Loucy (cell line): ENCODE data around the gene NKAIN2.

Experiments
- H2AFZ ChIP-seq: fragments of 200-600 bp; sonication (generic); 2 replicates; pipeline ENCODE4 v1.6.0; 2016; ENCODE audit warnings: antibody characterized with exemption, mild to moderate bottlenecking, low read length, moderate library complexity
- H3F3A ChIP-seq: fragments of 200-600 bp; 2 replicates; pipeline ENCODE4 v1.6.0; 2016; ENCODE audit warnings: antibody characterized with exemption, low read depth, mild to moderate bottlenecking
- H3K27me3 ChIP-seq: fragments of 200-600 bp; sonication (generic); 2 replicates; pipeline ENCODE4 v1.6.1; 2014; ENCODE audit warnings: low read length, mild to moderate bottlenecking; ENCODE audit not compliant: insufficient read depth, poor library complexity, severe bottlenecking
- H3K36me3 ChIP-seq: fragments of 200-600 bp; sonication (generic); 2 replicates; pipeline ENCODE4 v1.6.1; 2016; ENCODE audit warnings: low read length; ENCODE audit not compliant: insufficient read depth
- H3K4me1 ChIP-seq: fragments of 200-600 bp; sonication (generic); 2 replicates; pipeline ENCODE4 v1.5.1; 2014; ENCODE audit warnings: low read length, mild to moderate bottlenecking; ENCODE audit not compliant: insufficient read depth, poor library complexity, severe bottlenecking
- H3K4me2 ChIP-seq: fragments of 200-600 bp; sonication (generic); 2 replicates; pipeline ENCODE4 v1.6.0; 2014; ENCODE audit warnings: antibody characterized with exemption, low read length, low read depth, mild to moderate bottlenecking; ENCODE audit not compliant: poor library complexity, severe bottlenecking
- H3K4me3 ChIP-seq: fragments of 200-600 bp; sonication (generic); 2 replicates; pipeline ENCODE4 v1.5.1; 2014; ENCODE audit warnings: low read length, mild to moderate bottlenecking, mixed read lengths; ENCODE audit not compliant: poor library complexity, severe bottlenecking
- H3K79me2 ChIP-seq: fragments of 200-600 bp; sonication (generic); 2 replicates; pipeline ENCODE4 v1.6.1; 2014; ENCODE audit warnings: low read length; ENCODE audit not compliant: insufficient read depth
- H3K9ac ChIP-seq: fragments of 200-600 bp; sonication (generic); 2 replicates; pipeline ENCODE4 v1.6.0; 2014; ENCODE audit warnings: mild to moderate bottlenecking, low read depth, low read length, moderate library complexity; ENCODE audit not compliant: poor library complexity, severe bottlenecking
- H3K9me2 ChIP-seq: fragments of 200-600 bp; sonication (generic); replicated peaks from 2 replicates; pipeline ENCODE4 v1.6.1; 2016; ENCODE audit warnings: low read depth, low read length, mixed read lengths
- H3K9me3 ChIP-seq: fragments of 200-600 bp; sonication (generic); 2 replicates; pipeline ENCODE4 v1.6.1; 2014; ENCODE audit warnings: mild to moderate bottlenecking, antibody characterized with exemption, low read length, low read depth; ENCODE audit not compliant: insufficient read depth
- H4K20me1 ChIP-seq: fragments of 200-600 bp; sonication (generic); 2 replicates; pipeline ENCODE4 v1.6.0; 2014; ENCODE audit warnings: antibody characterized with exemption, low read length, mild to moderate bottlenecking; ENCODE audit not compliant: insufficient read depth, poor library complexity, severe bottlenecking
- CTCF ChIP-seq: fragments of 200-600 bp; sonication (generic); conservative IDR thresholded peaks from 2 replicates; pipeline ENCODE4 v1.5.1; 2014; ENCODE audit warnings: mild to moderate bottlenecking, antibody characterized with exemption, low read length
- EZH2phosphoT487 ChIP-seq: fragments of 200-600 bp; IDR thresholded peaks from 2 replicates; pipeline ENCODE4 v1.6.1; 2018; ENCODE audit warnings: antibody characterized with exemption, mild to moderate bottlenecking, moderate library complexity, borderline replicate concordance

NKAIN2 gene

DNA sequence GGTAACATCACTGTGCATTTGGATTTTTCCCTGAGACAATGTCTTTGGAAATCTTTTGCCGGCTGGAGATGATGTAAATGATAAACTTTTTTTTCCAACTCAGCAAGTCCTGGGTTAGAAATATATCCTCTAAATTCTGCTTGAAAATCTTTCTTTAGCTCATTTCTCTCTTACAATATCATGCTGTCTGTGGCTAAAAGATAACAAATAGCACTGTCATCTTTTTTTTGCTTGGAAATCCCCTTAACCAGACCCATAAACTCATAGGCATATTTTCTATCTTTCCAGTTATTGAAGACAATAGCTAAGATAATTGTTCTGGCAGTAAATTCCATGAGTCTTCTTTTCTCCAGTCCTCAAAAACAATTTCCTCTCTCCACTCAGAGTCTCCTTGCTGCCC lies 481.5 kb downstream of the NKAIN2 start:
- Histone ChIP-seq H4K20me1 (no peaks in the 10 kb centered on the region), H2AFZ (no peak overlapping the region), H3K4me1 (no peaks in the 10 kb centered on the region), H3K4me3 (no peak overlapping the region), H3K9me2 (no peaks in the 10 kb centered on the region), H3K4me2 (no peak overlapping the region), H3K27me3 (no peaks in the 10 kb centered on the region), H3K79me2 (no peaks in the 10 kb centered on the region), H3K9me3 (no peaks in the 10 kb centered on the region), H3F3A (no peaks in the 10 kb centered on the region), H3K36me3 (no peaks in the 10 kb centered on the region), H3K9ac (no peak overlapping the region)
- TF ChIP-seq EZH2phosphoT487 (no peak), CTCF (no peak)

DNA sequence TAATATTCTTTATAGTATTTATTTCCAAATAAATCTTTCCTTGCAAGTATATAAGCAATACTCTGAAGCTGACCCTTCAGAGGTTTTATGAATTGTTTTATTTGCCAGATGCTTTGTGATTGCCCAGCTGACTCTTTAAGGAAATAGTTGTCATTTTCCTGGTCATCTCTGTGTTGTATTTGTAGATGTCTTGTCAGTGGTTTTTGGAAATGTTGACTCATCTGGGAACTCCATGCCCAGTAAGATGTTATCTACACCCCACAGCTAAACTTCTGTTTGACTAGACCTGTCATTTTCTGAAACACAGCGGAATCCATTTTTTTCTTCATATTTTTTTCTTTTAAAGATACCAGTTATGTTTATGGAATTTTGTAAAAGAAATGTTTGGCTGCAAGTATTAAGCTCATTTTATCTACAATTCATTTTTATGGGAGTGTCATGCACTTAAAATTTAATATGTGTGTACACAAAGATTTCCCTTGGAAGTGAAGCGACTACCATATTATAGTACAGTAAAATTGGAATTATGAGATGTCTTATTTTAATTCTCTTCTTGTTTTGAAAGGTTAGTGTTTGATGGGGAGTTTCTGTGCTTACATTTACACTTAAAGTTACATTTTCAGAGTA lies 491.0 kb downstream of the NKAIN2 start:
- Histone ChIP-seq H3F3A (no peaks in the 10 kb centered on the region), H4K20me1 (no peaks in the 10 kb centered on the region), H3K4me3 (no peak overlapping the region), H3K36me3 (no peaks in the 10 kb centered on the region), H3K27me3 (no peaks in the 10 kb centered on the region), H2AFZ (no peak overlapping the region), H3K79me2 (no peaks in the 10 kb centered on the region), H3K4me2 (no peak overlapping the region), H3K9me3 (no peaks in the 10 kb centered on the region), H3K4me1 (no peaks in the 10 kb centered on the region), H3K9ac (no peak overlapping the region), H3K9me2 (no peaks in the 10 kb centered on the region)
- TF ChIP-seq CTCF: no peak
- TF ChIP-seq EZH2phosphoT487: no peak

GRCh38 chr6:124297507-124297906 lies 493.8 kb downstream of the NKAIN2 start:
- Histone ChIP-seq H3K4me3 (no peak overlapping the region), H3K27me3 (no peaks in the 10 kb centered on the region), H3F3A (no peaks in the 10 kb centered on the region), H2AFZ (no peak overlapping the region), H3K9me3 (no peaks in the 10 kb centered on the region), H3K4me2 (no peak overlapping the region), H3K79me2 (no peaks in the 10 kb centered on the region), H3K9ac (no peak overlapping the region), H3K36me3 (no peaks in the 10 kb centered on the region), H4K20me1 (no peaks in the 10 kb centered on the region), H3K9me2 (no peaks in the 10 kb centered on the region), H3K4me1 (no peaks in the 10 kb centered on the region)
- TF ChIP-seq CTCF (no peak), EZH2phosphoT487 (no peak)
